HEK293 (cell line): ENCODE measurements around the gene ZNF367.

ENCODE experiments used
- CTCF ChIP-seq: fragments of 450-650 bp; formaldehyde crosslinking; IDR thresholded peaks from 2 replicates; pipeline ENCODE4 v1.5.1; 2016; ENCODE audit warnings: missing biosample characterization, missing genetic modification characterization
- ELK4 ChIP-seq: IDR thresholded peaks from 2 replicates; pipeline ENCODE4 v1.6.1; 2011; ENCODE audit warnings: mild to moderate bottlenecking, low read depth, low read length, borderline replicate concordance
- PBX3 ChIP-seq: sonication (generic); formaldehyde crosslinking; IDR thresholded peaks from 2 replicates; pipeline ENCODE4 v1.8.1; 2022; ENCODE audit warnings: mild to moderate bottlenecking, moderate library complexity, missing genetic modification reagents
- PRDM6 ChIP-seq: fragments of 450-650 bp; formaldehyde crosslinking; IDR thresholded peaks from 2 replicates; pipeline ENCODE4 v1.5.1; 2017; ENCODE audit warnings: missing biosample characterization, missing genetic modification characterization
- REPIN1 ChIP-seq: fragments of 450-650 bp; formaldehyde crosslinking; IDR thresholded peaks from 2 replicates; pipeline ENCODE4 v1.5.1; 2017; ENCODE audit warnings: missing biosample characterization, missing genetic modification characterization, low read depth
- ZBTB7A ChIP-seq: fragments of 450-650 bp; formaldehyde crosslinking; IDR thresholded peaks from 2 replicates; pipeline ENCODE4 v1.5.1; 2016; ENCODE audit warnings: low read depth, missing biosample characterization, missing genetic modification characterization
- ZFHX2 ChIP-seq: fragments of 450-650 bp; formaldehyde crosslinking; conservative IDR thresholded peaks from 2 replicates; pipeline ENCODE4 v1.5.1; 2016; ENCODE audit warnings: missing biosample characterization, missing genetic modification characterization
- ZNF266 ChIP-seq: fragments of 450-650 bp; formaldehyde crosslinking; IDR thresholded peaks from 2 replicates; pipeline ENCODE4 v1.5.1; 2016; ENCODE audit warnings: missing biosample characterization, missing genetic modification characterization, low read depth
- ZNF274 ChIP-seq, 2 experiments: fragments of 200-500 bp in 1 of 2; fragments of 450-650 bp in 1 of 2; sonication (Bioruptor generic) in 1 of 2; formaldehyde crosslinking in 1 of 2; IDR thresholded peaks; 2 replicates each; pipeline versions ENCODE4 v1.5.1 to v1.6.1; 2014 to 2016; ENCODE audit warnings: borderline replicate concordance in 1 of 2, inconsistent platforms in 1 of 2, low read length in 1 of 2, missing biosample characterization in 1 of 2, missing genetic modification characterization in 1 of 2
- ZNF311 ChIP-seq: fragments of 450-650 bp; formaldehyde crosslinking; IDR thresholded peaks from 2 replicates; pipeline ENCODE4 v1.5.1; 2017; ENCODE audit warnings: missing biosample characterization, missing genetic modification characterization, borderline replicate concordance
- ZNF362 ChIP-seq: fragments of 450-650 bp; formaldehyde crosslinking; IDR thresholded peaks from 2 replicates; pipeline ENCODE4 v1.5.1; 2016; ENCODE audit warnings: missing biosample characterization, missing genetic modification characterization
- ZNF623 ChIP-seq: fragments of 450-650 bp; formaldehyde crosslinking; IDR thresholded peaks from 2 replicates; pipeline ENCODE4 v1.5.1; 2016; ENCODE audit warnings: missing biosample characterization, missing genetic modification characterization
- ZNF639 ChIP-seq: fragments of 450-650 bp; formaldehyde crosslinking; IDR thresholded peaks from 2 replicates; pipeline ENCODE4 v1.5.1; 2016; ENCODE audit warnings: missing biosample characterization, missing genetic modification characterization
- ZNF837 ChIP-seq: fragments of 450-650 bp; formaldehyde crosslinking; IDR thresholded peaks from 2 replicates; pipeline ENCODE4 v1.5.1; 2016; ENCODE audit warnings: missing biosample characterization, missing genetic modification characterization

GRCh38 chr9:96467784-96468183 lies 49.6 kb upstream of the ZNF367 start:
- TF ChIP-seq ZNF274 (IDR thresholded peaks at IDR 0.05; ENCODE audit: low read length) (no peak), ZNF274 (tag by site-specific recombination; IDR thresholded peaks at IDR 0.05; ENCODE audit: borderline replicate concordance) (no peak), ZBTB7A (no peak), CTCF (tag by site-specific recombination) (no peak), ZFHX2 (tag by site-specific recombination) (no peak), ZNF623 (tag by site-specific recombination) (no peak), ELK4 (no peak), PRDM6 (no peak), ZNF311 (no peak), ZNF266 (tag by site-specific recombination) (no peak), ZNF837 (tag by site-specific recombination) (no peak), ZNF362 (no peak), PBX3 (CRISPR knock-in tag) (no peak), REPIN1 (tag by site-specific recombination) (no peak), ZNF639 (tag by site-specific recombination) (no peak)
